GM19238 (cell line): Measurements from ENCODE around the gene FAM151B.

Experiments
- DNase-seq: peaks from one replicate; pipeline ENCODE4 v3.0.0; 2011; ENCODE audit warnings: low spot score; ENCODE audit not compliant: insufficient read length

FAM151B gene

DNA sequence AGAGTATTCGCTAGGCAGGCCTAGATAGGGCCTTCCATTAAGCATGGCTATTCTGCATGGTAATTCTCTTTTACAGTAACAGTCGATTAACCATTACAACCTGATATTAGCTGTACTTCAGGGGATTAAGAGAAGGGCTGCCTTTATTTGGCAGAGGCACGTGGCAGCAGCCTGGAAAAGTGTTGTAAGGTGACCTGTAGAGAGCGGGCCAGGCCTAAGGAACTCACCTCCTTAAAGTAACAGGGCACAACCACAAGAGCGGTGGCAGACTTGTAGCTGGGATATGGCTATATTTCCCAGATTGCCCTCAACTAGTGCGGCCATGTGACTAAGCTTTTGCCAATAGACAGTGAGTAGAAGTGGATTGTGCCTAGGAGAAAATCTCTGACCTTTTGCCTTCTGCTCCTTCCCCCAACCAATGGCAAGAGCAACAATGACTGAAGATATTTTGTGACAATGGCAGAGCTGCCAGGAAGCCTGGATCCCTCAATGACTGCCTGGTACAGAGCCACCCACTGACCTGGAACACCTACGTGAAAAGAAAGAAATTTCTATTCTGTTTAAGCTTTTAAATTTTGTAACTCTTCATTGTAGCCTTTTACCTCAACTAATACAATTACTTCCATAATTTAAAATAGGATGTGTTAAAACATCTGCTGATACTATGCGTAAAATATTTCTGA is 101.1 kb downstream of the FAM151B start:
- no peak for DNase-seq

GRCh38 chr5:80590766-80591165 is 102.9 kb downstream of the FAM151B start:
- no peak for DNase-seq

GRCh38 chr5:80591352-80591751 is 103.5 kb downstream of the FAM151B start:
- no peak for DNase-seq

DNA sequence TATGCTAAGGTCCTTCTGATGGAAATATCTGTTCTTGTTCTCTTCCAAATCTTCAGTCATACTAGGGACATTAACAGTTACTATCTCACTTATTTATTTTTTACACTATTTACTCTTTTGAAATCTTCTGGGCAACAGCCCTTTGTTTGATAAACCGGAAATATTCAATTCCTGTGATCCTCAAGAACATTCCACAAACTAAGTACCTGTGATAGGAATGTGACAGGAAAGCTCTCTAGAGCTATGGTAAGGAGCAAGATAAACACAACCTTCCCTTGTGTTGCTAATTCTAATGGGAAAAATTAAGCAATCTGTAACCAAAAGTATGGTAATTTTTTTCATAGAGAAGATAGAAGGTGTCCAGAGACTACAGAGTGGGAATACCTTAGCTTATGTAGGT is 104.2 kb downstream of the FAM151B start:
- no peak for DNase-seq
